Loucy (cell line): Measurements from ENCODE around the gene PARP8.

Experiments
- CTCF ChIP-seq: fragments of 200-600 bp; sonication (generic); conservative IDR thresholded peaks from 2 replicates; pipeline ENCODE4 v1.5.1; 2014; ENCODE audit warnings: mild to moderate bottlenecking, antibody characterized with exemption, low read length
- EZH2phosphoT487 ChIP-seq: fragments of 200-600 bp; IDR thresholded peaks from 2 replicates; pipeline ENCODE4 v1.6.1; 2018; ENCODE audit warnings: antibody characterized with exemption, mild to moderate bottlenecking, moderate library complexity, borderline replicate concordance

GRCh38 chr5:50655067-50655809, 11.2 kb upstream of the PARP8 start:
- TF ChIP-seq CTCF (no peak), EZH2phosphoT487 (no peak)
